GM18502 (cell line): Measurements from ENCODE around the gene FAM163B.

Experiments used
- ATAC-seq: cut with Tn5 transposase; IDR thresholded peaks from one replicate; pipeline ENCODE4 v1.9.1; 2021; ENCODE audit warnings: mild to moderate bottlenecking; ENCODE audit not compliant: unreplicated experiment, poor library complexity

The FAM163B gene

DNA sequence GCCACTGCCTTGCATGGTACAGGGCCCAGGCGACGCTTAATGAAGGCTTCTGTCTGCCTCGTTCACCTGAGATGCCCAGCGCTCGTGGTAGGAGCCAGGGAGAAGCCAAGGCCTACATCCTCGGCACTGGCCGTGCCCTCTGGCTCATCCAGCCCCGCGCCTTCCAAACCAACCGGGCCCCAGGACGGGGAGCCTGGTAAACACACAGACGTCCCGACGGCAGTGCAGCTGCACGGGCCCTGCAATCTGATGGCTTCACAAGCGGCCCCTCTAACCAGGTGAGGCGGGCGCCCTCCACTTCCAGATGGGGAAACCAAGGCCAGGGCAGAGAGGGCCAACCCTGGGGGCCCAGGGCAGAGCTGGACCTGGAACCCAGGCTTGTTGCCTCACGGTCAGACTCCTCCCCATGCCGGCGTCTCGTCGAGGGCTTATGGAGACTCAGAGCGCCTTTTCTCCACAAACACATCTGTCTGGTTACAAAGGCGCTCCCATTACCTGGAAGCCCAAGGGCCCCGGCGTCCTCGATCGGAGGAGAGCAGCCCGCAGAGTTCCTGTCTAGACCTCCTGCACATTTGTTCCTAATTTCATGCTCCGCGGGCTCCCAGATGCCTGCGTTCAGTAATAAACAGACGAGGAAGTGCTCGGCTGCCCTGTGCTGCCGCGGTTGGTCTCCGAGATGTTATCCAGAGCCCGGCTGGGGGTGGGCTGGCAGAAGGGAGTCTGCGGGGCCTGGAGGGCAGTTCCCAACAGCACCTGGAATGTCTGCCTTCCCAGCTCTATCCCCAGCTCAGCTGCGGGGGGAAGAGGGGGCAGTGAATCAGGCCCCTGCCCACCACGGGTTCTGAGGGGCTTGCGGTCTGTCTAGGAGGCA lies 23.5 kb downstream of the FAM163B start:
- ATAC-seq = no peak

DNA sequence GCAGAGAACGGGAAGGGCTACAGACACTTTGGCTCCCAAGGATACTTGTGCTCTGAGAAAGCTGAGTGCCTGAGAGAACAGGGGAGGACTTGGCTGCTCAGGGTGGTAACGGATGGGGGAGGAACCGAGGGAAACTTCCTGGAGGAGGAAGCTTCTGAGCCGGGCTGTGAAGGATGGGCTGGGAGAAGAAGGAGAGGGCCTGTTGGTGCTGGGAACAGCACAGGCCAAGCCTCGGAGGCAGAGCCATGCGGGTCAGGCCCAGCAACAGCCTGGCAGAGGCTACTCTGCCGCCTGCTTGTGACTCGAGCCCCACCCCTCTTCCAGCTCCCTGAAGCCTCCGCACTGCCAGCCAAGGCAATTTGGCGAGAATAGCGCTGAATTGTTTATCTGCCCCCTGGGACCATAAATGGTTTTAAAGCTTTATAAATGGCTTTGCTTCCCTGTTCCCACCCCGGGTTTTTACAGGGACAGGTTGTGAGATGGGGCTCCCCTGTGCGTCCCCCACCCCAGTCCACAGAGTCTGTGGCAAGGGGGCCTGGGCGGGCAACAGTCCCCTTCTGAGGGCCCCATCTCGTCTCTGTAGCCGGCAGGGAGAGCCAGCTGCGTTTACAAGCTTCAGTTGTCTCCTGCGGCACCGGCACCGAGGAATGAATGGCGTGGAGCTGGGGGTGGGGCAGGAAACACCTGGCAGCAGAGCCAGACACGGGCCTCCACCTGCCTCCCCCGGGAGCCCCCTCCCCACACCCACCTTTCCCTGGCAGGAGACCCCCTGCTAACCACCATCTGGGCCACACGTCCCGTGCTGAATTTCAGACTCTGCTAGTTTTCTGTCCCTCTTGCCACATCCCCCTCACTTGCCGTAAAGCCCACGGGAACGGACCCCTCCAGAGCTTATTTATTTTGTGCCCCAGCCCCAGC lies 24.4 kb downstream of the FAM163B start:
- ATAC-seq = no peak

DNA sequence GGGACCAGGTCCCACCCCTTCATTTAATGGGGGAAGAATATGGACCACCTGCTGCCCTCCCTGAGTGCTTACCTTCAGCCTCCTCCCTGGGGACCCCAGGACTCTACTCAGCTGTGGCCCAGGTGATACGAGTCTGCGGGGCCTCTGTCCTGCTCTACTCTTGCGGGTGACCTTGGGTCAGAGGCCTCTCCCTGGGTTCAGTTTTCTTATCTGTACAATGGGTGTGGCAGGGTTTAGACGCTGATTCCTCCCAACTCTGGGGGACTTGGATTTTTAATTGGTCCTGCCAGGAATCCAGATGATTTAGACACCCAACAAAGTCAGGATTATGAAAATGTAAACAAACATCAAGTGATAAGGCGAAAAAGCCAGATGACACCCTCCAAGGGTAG lies 25.0 kb downstream of the FAM163B start:
- ATAC-seq = no peak

DNA sequence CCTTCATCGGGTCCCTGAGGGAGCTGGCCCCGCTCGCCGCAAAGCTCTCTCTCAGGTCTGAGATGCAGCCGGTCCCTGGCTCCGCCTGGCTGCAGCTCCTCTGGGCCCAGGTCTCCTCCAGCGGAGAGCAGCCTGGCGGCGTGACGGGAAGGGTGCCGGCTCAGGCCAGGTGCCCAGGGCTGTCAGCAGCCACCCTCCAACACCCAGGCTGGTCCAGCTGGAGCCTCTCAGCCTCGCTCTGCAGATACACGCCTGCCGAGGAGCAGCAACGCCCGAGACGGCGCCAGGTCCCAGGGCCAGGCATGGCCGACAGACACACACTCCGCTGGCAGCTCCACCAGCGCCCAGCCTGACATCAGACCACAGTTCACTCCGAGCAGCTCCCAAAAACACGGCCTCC lies 25.6 kb downstream of the FAM163B start:
- ATAC-seq = no peak

DNA sequence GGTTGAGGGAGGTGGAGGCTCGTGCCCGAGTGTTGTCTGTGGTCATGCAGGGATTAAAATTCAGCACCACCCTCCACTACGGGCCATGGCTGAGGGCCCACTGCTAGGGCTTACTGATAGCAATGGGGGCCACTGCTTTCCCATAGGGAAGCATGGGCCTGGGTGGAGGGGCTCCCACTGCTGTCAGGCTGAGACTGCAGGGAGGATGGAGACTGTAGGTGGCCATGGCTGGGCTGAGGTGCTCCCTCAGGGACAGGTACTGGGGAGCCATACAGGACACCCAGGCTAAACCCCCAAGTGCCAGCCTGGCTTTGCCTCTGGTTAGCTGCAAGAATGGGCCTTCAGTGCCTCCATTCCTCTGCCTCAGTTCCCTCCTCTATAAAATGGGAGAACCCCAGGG lies 26.1 kb downstream of the FAM163B start:
- no peak for ATAC-seq

DNA sequence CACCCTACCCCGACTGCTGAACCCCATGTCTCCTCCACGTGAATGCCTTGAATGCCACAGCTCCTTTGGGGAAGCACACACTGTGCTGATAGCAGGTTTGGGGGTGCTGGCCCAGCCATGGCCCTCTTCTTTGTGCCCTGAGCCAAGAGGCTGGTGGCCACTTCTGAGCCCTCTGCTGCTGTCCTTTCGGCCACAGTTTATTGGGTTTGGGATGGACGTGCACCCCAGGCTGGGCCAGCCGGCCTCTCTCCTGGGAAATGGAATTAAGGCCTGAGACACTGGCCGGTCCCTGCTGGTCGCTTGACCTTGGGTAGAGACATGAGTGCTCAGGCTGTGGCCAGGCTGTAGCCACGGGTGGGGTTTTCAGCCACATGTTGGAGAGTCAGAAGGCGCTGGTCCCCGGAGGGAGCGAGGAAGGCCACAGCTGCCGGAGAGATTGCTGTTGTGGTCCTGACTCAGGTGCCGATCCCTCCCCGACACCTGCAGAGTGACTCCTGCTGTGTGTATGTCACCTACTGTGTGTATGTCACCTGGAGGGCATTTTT lies 26.6 kb downstream of the FAM163B start:
- ATAC-seq = no peak

GRCh38 chr9:133581513-133582343 lies 27.5 kb downstream of the FAM163B start:
- ATAC-seq = no peak

DNA sequence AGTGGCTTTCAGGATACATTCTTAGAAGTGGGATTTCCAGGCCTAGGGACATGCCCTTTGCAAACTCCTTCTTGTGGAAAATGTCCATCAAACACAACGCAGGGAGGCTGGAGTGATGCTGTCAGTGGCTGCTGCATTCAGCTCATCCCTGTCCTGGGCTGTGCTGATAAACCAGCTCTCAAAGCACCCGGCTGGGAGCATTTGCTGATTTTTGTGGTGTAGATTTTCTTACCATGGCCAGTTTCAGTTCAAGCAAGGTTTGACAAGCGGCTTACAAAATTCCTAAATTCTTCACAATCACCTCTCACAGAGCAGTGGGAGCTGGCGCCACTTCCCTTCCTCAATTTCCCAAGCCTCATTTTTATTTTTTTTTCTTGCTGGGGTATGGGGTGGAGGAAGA lies 28.2 kb downstream of the FAM163B start:
- no peak for ATAC-seq

- ATAC-seq = no peak
These were observed 28.8 kb downstream of the FAM163B start for GRCh38 chr9:133580419-133580738.

DNA sequence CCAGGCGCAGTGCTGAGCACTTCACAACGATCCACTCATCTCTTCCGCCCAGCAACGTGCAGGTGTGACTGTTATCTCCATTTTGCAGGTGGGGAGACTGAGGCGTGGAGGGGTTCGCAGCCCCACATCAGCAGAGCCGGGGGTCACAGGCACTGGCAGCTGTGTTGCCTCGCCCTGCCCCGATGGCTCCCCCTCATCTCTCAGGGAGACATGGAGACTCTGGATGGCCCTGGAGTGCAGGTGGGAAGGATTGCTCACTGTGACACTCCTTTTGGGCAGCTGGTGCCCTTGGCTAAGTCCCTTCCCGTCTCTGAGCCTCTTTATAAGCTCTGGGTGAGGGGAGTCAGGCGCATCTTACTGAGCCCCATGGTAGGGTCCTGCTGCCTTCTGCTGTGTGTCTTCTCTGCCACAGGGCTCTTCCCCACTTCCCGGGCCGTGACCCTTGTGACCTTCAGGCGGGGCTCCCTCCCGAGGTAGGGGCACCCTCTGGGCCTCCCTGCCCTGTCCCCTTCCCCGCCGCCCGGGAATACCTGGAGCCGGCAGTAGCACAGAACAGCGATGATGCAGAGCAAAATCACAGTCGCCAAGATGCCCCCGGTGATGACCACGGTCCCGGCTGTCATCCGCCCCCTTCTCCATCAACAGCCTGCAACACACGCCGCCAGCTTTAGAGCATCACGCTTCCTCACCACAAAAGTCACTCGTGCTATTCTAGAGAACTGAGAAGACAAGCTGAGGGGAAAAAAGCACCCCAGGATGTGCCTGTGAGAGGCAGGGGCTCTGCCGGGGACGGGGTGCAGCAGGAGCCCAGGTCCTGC lies 29.4 kb downstream of the FAM163B start:
- ATAC-seq = no peak

- ATAC-seq = no peak
These were observed 30.4 kb downstream of the FAM163B start for GRCh38 chr9:133578524-133579441.

- ATAC-seq = no peak
These were observed 31.5 kb downstream of the FAM163B start for GRCh38 chr9:133577737-133578112.

GRCh38 chr9:133576875-133577736 lies 32.1 kb downstream of the FAM163B start:
- ATAC-seq = no peak

- ATAC-seq = no peak
These were observed 32.9 kb downstream of the FAM163B start for GRCh38 chr9:133576031-133576874.

DNA sequence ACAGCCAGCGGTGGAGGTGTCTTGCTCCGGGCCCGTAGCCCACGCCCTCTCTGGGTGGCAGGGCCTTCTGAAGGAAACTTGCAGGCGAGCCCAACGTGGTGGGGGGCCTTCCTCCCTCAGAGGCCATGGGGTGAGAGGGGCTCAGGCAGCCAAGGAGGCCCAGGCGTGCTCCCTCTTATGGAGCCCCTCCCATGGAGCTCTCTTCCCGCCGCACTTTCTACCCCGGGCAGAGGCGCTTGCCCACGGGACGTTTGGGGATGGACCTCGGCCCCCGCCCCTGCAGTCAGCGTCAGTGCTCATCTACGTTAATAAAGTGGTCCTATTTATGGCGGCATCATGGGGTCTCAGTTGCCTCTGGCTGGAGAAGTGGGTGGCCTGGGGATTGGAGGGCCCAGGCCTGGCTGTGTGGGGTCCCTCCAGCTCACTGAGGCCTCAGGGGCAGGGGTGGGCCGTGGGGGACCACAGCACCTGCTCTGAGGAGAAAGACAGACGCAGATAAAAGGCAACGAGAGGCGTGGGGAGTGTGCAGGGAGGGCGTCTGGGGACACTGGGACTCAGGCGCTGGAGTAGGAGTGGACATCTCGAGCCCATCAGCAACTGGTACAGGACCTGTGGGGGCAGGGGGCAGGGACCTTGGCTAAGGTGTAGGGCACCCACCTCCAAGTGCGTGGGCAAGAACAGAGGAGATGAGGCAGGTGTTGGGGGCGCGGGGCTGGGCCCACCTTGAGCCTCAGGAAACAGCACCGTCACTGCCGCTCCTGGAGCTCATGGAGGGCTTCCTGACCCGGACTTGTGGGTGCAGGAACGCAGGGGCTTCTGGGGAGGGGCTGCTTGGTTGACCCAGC lies 33.8 kb downstream of the FAM163B start:
- no peak for ATAC-seq

DNA sequence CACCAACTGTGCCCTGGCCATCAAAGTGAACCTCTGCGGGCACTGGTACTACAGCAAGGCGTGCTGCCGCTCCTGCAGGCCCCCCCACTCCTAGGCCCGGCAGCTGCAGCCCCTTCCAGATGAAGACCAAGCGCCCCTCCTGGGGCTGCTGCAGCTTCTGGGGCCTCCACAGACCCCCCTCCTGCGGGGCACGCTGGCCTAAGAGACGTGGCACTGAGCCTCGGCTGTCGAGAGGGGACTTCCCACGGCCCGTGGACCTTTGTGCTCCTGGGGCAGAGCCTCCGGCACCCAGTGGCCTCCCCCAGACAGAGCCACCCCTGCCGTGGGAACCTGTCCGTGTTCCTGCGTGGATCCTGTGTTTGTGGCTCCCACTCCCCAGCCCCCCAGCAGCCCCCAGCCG lies 34.4 kb downstream of the FAM163B start:
- no peak for ATAC-seq
